HUES6 (cell line): ENCODE measurements around the gene HERPUD2.
"Not testable (repeated sequence)": the region's sequence is repeated elsewhere in the genome, so short reads cannot be mapped to it uniquely, and the experiment has no call there.

Source experiments
- H3K27ac ChIP-seq: 2 replicates; pipeline ENCODE4 v1.7.0; 2013; ENCODE audit warnings: low read depth, mild to moderate bottlenecking, low read length, inconsistent platforms
- H3K27me3 ChIP-seq: 2 replicates; pipeline ENCODE4 v1.6.1; 2013; ENCODE audit warnings: low read length; ENCODE audit not compliant: control insufficient read depth, insufficient read depth
- H3K36me3 ChIP-seq: 2 replicates; pipeline ENCODE4 v1.6.1; 2013; ENCODE audit warnings: low read length; ENCODE audit not compliant: control insufficient read depth, insufficient read depth
- H3K4me1 ChIP-seq: 2 replicates; pipeline ENCODE4 v1.6.1; 2013; ENCODE audit warnings: low read length; ENCODE audit not compliant: control insufficient read depth, insufficient read depth
- H3K4me3 ChIP-seq: 2 replicates; pipeline ENCODE4 v1.5.1; 2013; ENCODE audit warnings: low read depth, low read length
- H3K9ac ChIP-seq: one replicate; pipeline ENCODE4 v1.6.1; 2013; ENCODE audit warnings: mild to moderate bottlenecking, low read length
- H3K9me3 ChIP-seq: 2 replicates; pipeline ENCODE4 v1.6.1; 2013; ENCODE audit warnings: low read depth, low read length; ENCODE audit not compliant: control insufficient read depth, insufficient read depth

Gene HERPUD2

GRCh38 chr7:35599645-35600044 is 95.3 kb downstream of the HERPUD2 start:
- peaks cover 7% of the 10 kb centered on the region; the same call in 1 of the 2 replicates for H3K4me1 ChIP-seq
- no peak overlapping the region for H3K4me3 ChIP-seq
- no peaks in the 10 kb centered on the region for H3K9me3 ChIP-seq
- no peaks in the 10 kb centered on the region for H3K36me3 ChIP-seq
- no peak overlapping the region for H3K9ac ChIP-seq
- no peaks in the 10 kb centered on the region for H3K27me3 ChIP-seq
- H3K27ac ChIP-seq = no peak overlapping the region

GRCh38 chr7:35599061-35599460 is 95.9 kb downstream of the HERPUD2 start:
- Histone ChIP-seq H3K9ac (no peak overlapping the region), H3K27ac (no peak overlapping the region), H3K4me1 (peaks cover 7% of the 10 kb centered on the region; the same call in 1 of the 2 replicates), H3K36me3 (no peaks in the 10 kb centered on the region), H3K4me3 (no peak overlapping the region), H3K9me3 (no peaks in the 10 kb centered on the region), H3K27me3 (no peaks in the 10 kb centered on the region)

- Histone ChIP-seq H3K36me3 (no peaks in the 10 kb centered on the region), H3K9ac (no peak overlapping the region), H3K27me3 (no peaks in the 10 kb centered on the region), H3K27ac (no peak overlapping the region), H3K4me3 (no peak overlapping the region), H3K9me3 (no peaks in the 10 kb centered on the region), H3K4me1 (peaks cover 7% of the 10 kb centered on the region; the same call in 1 of the 2 replicates)
Observed at GRCh38 chr7:35596061-35596460, 98.9 kb downstream of the HERPUD2 start.

DNA sequence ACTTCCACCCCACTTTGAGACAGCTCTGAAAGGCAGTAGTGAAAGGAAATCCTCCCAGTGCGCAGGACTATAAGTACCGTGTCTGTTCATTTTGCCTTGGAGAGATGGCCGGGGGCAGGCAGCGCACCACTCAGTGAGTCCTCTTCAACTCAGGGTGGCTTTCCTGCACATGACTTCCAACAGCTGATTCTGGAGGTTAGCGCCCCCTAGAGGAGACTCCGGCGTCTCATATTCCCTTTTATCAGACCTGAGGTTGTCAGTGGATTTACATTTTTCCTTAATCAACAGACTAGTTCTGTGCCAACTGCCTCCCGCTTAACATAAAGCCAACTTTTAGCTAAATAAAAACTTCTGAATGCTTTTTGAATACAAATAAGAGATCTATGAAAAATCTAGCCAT is 101.0 kb downstream of the HERPUD2 start:
- no peaks in the 10 kb centered on the region for H3K36me3 ChIP-seq
- no peak overlapping the region for H3K4me3 ChIP-seq
- H3K9ac ChIP-seq = no peak overlapping the region
- H3K27me3 ChIP-seq = no peaks in the 10 kb centered on the region
- H3K4me1 ChIP-seq = peaks cover 7% of the 10 kb centered on the region; the same call in 1 of the 2 replicates
- no peaks in the 10 kb centered on the region for H3K9me3 ChIP-seq
- no peak overlapping the region for H3K27ac ChIP-seq

DNA sequence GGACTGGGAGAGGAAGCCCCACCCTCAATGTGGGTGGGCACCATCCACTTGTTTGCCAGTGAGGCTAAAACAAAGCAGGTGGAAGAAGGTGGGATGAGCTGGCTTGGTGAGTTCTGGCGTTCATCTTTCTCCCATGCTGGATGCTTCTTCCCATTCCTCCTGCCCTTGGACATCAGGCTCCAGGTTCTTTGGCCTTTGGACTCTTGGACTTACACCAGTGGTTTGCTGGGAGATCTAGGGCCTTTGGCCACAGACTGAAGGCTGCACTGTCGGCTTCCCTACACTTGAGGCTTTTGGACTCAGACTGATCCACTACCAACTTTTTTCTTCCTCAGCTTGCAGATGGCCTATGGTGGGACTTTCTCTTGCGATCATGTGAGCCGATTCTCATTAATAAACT is 106.3 kb downstream of the HERPUD2 start:
- Histone ChIP-seq H3K9me3 (no peaks in the 10 kb centered on the region), H3K27ac (no peak overlapping the region), H3K4me1 (no peaks in the 10 kb centered on the region), H3K36me3 (no peaks in the 10 kb centered on the region), H3K4me3 (no peak overlapping the region), H3K27me3 (no peaks in the 10 kb centered on the region), H3K9ac (no peak overlapping the region)

- Histone ChIP-seq H3K27ac (no peak overlapping the region), H3K4me3 (no peak overlapping the region), H3K9ac (no peak overlapping the region)
Observed at GRCh38 chr7:35584990-35585389, 109.9 kb downstream of the HERPUD2 start.

GRCh38 chr7:35584533-35584932 is 110.4 kb downstream of the HERPUD2 start:
- not testable (repeated sequence) for H3K27ac ChIP-seq, H3K27me3 ChIP-seq, H3K4me1 ChIP-seq, H3K9me3 ChIP-seq, H3K9ac ChIP-seq, H3K4me3 ChIP-seq, H3K36me3 ChIP-seq

More at GRCh38 chr7:35584990-35585389, 109.9 kb downstream of the HERPUD2 start:
- Histone ChIP-seq H3K9me3 (no peaks in the 10 kb centered on the region), H3K27me3 (no peaks in the 10 kb centered on the region), H3K36me3 (no peaks in the 10 kb centered on the region), H3K4me1 (no peaks in the 10 kb centered on the region)
